HEK293 (cell line): Measurements from ENCODE around the gene PCBP3.
A peak's percentile ranks its signal among the peaks of the same experiment; 100 is the strongest.

ENCODE experiments used
- HIC1 ChIP-seq: fragments of 450-650 bp; formaldehyde crosslinking; IDR thresholded peaks from 2 replicates; pipeline ENCODE4 v1.5.1; 2016; ENCODE audit warnings: missing biosample characterization, missing genetic modification characterization
- KLF16 ChIP-seq: fragments of 450-650 bp; formaldehyde crosslinking; IDR thresholded peaks from 2 replicates; pipeline ENCODE4 v1.5.1; 2017; ENCODE audit warnings: missing biosample characterization, missing genetic modification characterization
- KLF7 ChIP-seq: fragments of 450-650 bp; formaldehyde crosslinking; IDR thresholded peaks from 2 replicates; pipeline ENCODE4 v1.5.1; 2016; ENCODE audit warnings: missing biosample characterization, missing genetic modification characterization, borderline replicate concordance
- KLF8 ChIP-seq: fragments of 450-650 bp; formaldehyde crosslinking; IDR thresholded peaks from 2 replicates; pipeline ENCODE4 v1.5.1; 2016; ENCODE audit warnings: missing biosample characterization, missing genetic modification characterization
- PATZ1 ChIP-seq: fragments of 450-650 bp; formaldehyde crosslinking; IDR thresholded peaks from 2 replicates; pipeline ENCODE4 v1.5.1; 2016; ENCODE audit warnings: missing biosample characterization, missing genetic modification characterization
- WT1 ChIP-seq: fragments of 450-650 bp; formaldehyde crosslinking; IDR thresholded peaks from 2 replicates; pipeline ENCODE4 v1.5.1; 2016; ENCODE audit warnings: missing biosample characterization, missing genetic modification characterization
- YY1 ChIP-seq: fragments of 450-650 bp; formaldehyde crosslinking; IDR thresholded peaks from 2 replicates; pipeline ENCODE4 v1.5.1; 2018; ENCODE audit warnings: missing biosample characterization, missing genetic modification characterization
- ZBTB48 ChIP-seq: fragments of 450-650 bp; formaldehyde crosslinking; IDR thresholded peaks from 2 replicates; pipeline ENCODE4 v1.5.1; 2016; ENCODE audit warnings: missing biosample characterization, missing genetic modification characterization
- ZFP69B ChIP-seq: fragments of 450-650 bp; formaldehyde crosslinking; IDR thresholded peaks from 2 replicates; pipeline ENCODE4 v1.5.1; 2016; ENCODE audit warnings: missing biosample characterization, missing genetic modification characterization
- ZIC2 ChIP-seq: fragments of 450-650 bp; formaldehyde crosslinking; IDR thresholded peaks from 2 replicates; pipeline ENCODE4 v1.5.1; 2016; ENCODE audit warnings: missing biosample characterization, missing genetic modification characterization
- ZNF112 ChIP-seq: fragments of 450-650 bp; formaldehyde crosslinking; IDR thresholded peaks from 2 replicates; pipeline ENCODE4 v1.5.0; 2017; ENCODE audit warnings: missing biosample characterization, missing genetic modification characterization
- ZNF157 ChIP-seq: fragments of 450-650 bp; formaldehyde crosslinking; IDR thresholded peaks from 2 replicates; pipeline ENCODE4 v1.5.1; 2016; ENCODE audit warnings: missing biosample characterization, missing genetic modification characterization
- ZNF2 ChIP-seq: fragments of 450-650 bp; formaldehyde crosslinking; IDR thresholded peaks from 2 replicates; pipeline ENCODE4 v1.5.1; 2016; ENCODE audit warnings: missing biosample characterization, missing genetic modification characterization
- ZNF24 ChIP-seq: fragments of 450-650 bp; formaldehyde crosslinking; IDR thresholded peaks from 2 replicates; pipeline ENCODE4 v1.5.1; 2016; ENCODE audit warnings: missing biosample characterization, missing genetic modification characterization
- ZNF433 ChIP-seq: fragments of 450-650 bp; formaldehyde crosslinking; IDR thresholded peaks from 2 replicates; pipeline ENCODE4 v1.5.1; 2016; ENCODE audit warnings: missing biosample characterization, missing genetic modification characterization, low read depth
- ZNF555 ChIP-seq: fragments of 450-650 bp; formaldehyde crosslinking; conservative IDR thresholded peaks from 2 replicates; pipeline ENCODE4 v1.5.1; 2017; ENCODE audit warnings: missing biosample characterization, mild to moderate bottlenecking, missing genetic modification characterization, inconsistent platforms
- ZNF571 ChIP-seq: fragments of 450-650 bp; formaldehyde crosslinking; IDR thresholded peaks from 2 replicates; pipeline ENCODE4 v1.5.0; 2017; ENCODE audit warnings: missing biosample characterization, missing genetic modification characterization
- ZNF610 ChIP-seq: fragments of 450-650 bp; formaldehyde crosslinking; IDR thresholded peaks from 2 replicates; pipeline ENCODE4 v1.5.1; 2016; ENCODE audit warnings: missing biosample characterization, missing genetic modification characterization, borderline replicate concordance
- ZNF629 ChIP-seq: fragments of 450-650 bp; formaldehyde crosslinking; IDR thresholded peaks from 2 replicates; pipeline ENCODE4 v1.5.1; 2017; ENCODE audit warnings: missing biosample characterization, missing genetic modification characterization
- ZNF654 ChIP-seq: fragments of 450-650 bp; formaldehyde crosslinking; IDR thresholded peaks from 2 replicates; pipeline ENCODE4 v1.5.1; 2016; ENCODE audit warnings: low read depth, missing biosample characterization, missing genetic modification characterization
- ZNF837 ChIP-seq: fragments of 450-650 bp; formaldehyde crosslinking; IDR thresholded peaks from 2 replicates; pipeline ENCODE4 v1.5.1; 2016; ENCODE audit warnings: missing biosample characterization, missing genetic modification characterization
- ZNF843 ChIP-seq: fragments of 450-650 bp; formaldehyde crosslinking; IDR thresholded peaks from 2 replicates; pipeline ENCODE4 v1.5.1; 2016; ENCODE audit warnings: missing biosample characterization, missing genetic modification characterization
- TF ChIP-seq, protein P1 (sequence below): fragments of 450-650 bp; formaldehyde crosslinking; IDR thresholded peaks from 2 replicates; pipeline ENCODE4 v1.5.0; 2017; ENCODE audit warnings: missing biosample characterization, missing genetic modification characterization, borderline replicate concordance
- TF ChIP-seq, protein P2 (sequence below): IDR thresholded peaks from 2 replicates; pipeline ENCODE4 v1.6.1; 2011; ENCODE audit warnings: mild to moderate bottlenecking, low read depth, low read length, borderline replicate concordance
- TF ChIP-seq, protein P3 (sequence below): fragments of 450-650 bp; formaldehyde crosslinking; IDR thresholded peaks from 2 replicates; pipeline ENCODE4 v1.5.1; 2016; ENCODE audit warnings: missing biosample characterization, missing genetic modification characterization
- TF ChIP-seq, protein P4 (sequence below): fragments of 450-650 bp; formaldehyde crosslinking; IDR thresholded peaks from 2 replicates; pipeline ENCODE4 v1.5.1; 2016; ENCODE audit warnings: missing biosample characterization, missing genetic modification characterization

The PCBP3 gene

GRCh38 chr21:45970674-45971615 lies 327.4 kb downstream of the PCBP3 start (continued):
- TF ChIP-seq ZIC2 (tag by site-specific recombination): peak; percentile 65
- TF ChIP-seq ZNF112 (tag by site-specific recombination): no peak
- peak; percentile 31; the same call in 1 of the 2 replicates for TF ChIP-seq KLF8 (tag by site-specific recombination)
- no peak for TF ChIP-seq ZNF433 (tag by site-specific recombination)
- no peak for TF ChIP-seq ZNF843 (tag by site-specific recombination)
- no peak for TF ChIP-seq WT1 (tag by site-specific recombination)
- TF ChIP-seq ZNF24: no peak
- peak; percentile 89 for TF ChIP-seq PATZ1 (tag by site-specific recombination)
- TF ChIP-seq KLF7 (tag by site-specific recombination): no peak
- TF ChIP-seq ZNF555 (tag by site-specific recombination): no peak
- TF ChIP-seq, protein P1, sequence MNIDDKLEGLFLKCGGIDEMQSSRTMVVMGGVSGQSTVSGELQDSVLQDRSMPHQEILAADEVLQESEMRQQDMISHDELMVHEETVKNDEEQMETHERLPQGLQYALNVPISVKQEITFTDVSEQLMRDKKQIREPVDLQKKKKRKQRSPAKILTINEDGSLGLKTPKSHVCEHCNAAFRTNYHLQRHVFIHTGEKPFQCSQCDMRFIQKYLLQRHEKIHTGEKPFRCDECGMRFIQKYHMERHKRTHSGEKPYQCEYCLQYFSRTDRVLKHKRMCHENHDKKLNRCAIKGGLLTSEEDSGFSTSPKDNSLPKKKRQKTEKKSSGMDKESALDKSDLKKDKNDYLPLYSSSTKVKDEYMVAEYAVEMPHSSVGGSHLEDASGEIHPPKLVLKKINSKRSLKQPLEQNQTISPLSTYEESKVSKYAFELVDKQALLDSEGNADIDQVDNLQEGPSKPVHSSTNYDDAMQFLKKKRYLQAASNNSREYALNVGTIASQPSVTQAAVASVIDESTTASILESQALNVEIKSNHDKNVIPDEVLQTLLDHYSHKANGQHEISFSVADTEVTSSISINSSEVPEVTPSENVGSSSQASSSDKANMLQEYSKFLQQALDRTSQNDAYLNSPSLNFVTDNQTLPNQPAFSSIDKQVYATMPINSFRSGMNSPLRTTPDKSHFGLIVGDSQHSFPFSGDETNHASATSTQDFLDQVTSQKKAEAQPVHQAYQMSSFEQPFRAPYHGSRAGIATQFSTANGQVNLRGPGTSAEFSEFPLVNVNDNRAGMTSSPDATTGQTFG (tag by site-specific recombination): no peak
- TF ChIP-seq ZNF837 (tag by site-specific recombination): no peak
- no peak for TF ChIP-seq ZNF157 (tag by site-specific recombination)
- TF ChIP-seq ZNF610 (tag by site-specific recombination): no peak
- TF ChIP-seq, protein P2, sequence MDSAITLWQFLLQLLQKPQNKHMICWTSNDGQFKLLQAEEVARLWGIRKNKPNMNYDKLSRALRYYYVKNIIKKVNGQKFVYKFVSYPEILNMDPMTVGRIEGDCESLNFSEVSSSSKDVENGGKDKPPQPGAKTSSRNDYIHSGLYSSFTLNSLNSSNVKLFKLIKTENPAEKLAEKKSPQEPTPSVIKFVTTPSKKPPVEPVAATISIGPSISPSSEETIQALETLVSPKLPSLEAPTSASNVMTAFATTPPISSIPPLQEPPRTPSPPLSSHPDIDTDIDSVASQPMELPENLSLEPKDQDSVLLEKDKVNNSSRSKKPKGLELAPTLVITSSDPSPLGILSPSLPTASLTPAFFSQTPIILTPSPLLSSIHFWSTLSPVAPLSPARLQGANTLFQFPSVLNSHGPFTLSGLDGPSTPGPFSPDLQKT: no peak
- TF ChIP-seq ZNF571 (tag by site-specific recombination): no peak
- TF ChIP-seq HIC1: no peak; the same call in 1 of the 2 replicates
- peak; percentile 84 for TF ChIP-seq ZNF2 (tag by site-specific recombination)
- peak; percentile 67 for TF ChIP-seq ZNF654 (tag by site-specific recombination)
- TF ChIP-seq, protein P3, sequence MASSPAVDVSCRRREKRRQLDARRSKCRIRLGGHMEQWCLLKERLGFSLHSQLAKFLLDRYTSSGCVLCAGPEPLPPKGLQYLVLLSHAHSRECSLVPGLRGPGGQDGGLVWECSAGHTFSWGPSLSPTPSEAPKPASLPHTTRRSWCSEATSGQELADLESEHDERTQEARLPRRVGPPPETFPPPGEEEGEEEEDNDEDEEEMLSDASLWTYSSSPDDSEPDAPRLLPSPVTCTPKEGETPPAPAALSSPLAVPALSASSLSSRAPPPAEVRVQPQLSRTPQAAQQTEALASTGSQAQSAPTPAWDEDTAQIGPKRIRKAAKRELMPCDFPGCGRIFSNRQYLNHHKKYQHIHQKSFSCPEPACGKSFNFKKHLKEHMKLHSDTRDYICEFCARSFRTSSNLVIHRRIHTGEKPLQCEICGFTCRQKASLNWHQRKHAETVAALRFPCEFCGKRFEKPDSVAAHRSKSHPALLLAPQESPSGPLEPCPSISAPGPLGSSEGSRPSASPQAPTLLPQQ (tag by site-specific recombination): peak; percentile 84
- peak; percentile 60 for TF ChIP-seq YY1
- no peak for TF ChIP-seq KLF16 (tag by site-specific recombination)
- TF ChIP-seq ZNF629 (tag by site-specific recombination): peak; percentile 40; the same call in 1 of the 2 replicates
- peak; percentile 81 for TF ChIP-seq ZFP69B (tag by site-specific recombination)
- TF ChIP-seq, protein P4, sequence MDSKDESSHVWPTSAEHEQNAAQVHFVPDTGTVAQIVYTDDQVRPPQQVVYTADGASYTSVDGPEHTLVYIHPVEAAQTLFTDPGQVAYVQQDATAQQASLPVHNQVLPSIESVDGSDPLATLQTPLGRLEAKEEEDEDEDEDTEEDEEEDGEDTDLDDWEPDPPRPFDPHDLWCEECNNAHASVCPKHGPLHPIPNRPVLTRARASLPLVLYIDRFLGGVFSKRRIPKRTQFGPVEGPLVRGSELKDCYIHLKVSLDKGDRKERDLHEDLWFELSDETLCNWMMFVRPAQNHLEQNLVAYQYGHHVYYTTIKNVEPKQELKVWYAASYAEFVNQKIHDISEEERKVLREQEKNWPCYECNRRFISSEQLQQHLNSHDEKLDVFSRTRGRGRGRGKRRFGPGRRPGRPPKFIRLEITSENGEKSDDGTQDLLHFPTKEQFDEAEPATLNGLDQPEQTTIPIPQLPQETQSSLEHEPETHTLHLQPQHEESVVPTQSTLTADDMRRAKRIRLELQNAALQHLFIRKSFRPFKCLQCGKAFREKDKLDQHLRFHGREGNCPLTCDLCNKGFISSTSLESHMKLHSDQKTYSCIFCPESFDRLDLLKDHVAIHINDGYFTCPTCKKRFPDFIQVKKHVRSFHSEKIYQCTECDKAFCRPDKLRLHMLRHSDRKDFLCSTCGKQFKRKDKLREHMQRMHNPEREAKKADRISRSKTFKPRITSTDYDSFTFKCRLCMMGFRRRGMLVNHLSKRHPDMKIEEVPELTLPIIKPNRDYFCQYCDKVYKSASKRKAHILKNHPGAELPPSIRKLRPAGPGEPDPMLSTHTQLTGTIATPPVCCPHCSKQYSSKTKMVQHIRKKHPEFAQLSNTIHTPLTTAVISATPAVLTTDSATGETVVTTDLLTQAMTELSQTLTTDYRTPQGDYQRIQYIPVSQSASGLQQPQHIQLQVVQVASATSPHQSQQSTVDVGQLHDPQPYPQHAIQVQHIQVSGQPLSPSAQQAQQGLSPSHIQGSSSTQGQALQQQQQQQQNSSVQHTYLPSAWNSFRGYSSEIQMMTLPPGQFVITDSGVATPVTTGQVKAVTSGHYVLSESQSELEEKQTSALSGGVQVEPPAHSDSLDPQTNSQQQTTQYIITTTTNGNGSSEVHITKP (tag by site-specific recombination): no peak
- peak; percentile 53 for TF ChIP-seq ZBTB48
